G401 (cell line): ENCODE results near the gene KLHDC9. TPM values are rescaled to one million over a fixed set of nuclear protein-coding genes. Genes with fewer than 3 reads are reported as not detected.

Source experiments
- DNase-seq: peaks from one replicate; pipeline ENCODE4 v3.0.0-alpha.2; 2015; ENCODE audit warnings: low spot score
- in situ Hi-C: cut with HindIII; loops from 2 replicates; pipeline ENCODE4 v1.10.0; 2016; ENCODE audit warnings: low sequenced_read_pairs, mixed read lengths
- total RNA-seq: library from RNA; depleted of rRNA; stranded (reverse); fragments of >200 nt; shearing (Covaris generic); gene quantifications from 2 replicates; pipeline ENCODE4 v1.2.3, GENCODE V29; 2014

KLHDC9 gene
- total RNA-seq, 1 experiment from 2014 or later: 6.3 TPM

GRCh38 chr1:161073474-161074121, 24.6 kb upstream of the KLHDC9 start:
- in situ Hi-C loops: no loop called here
- DNase-seq: no peak

GRCh38 chr1:161074676-161075368, 23.3 kb upstream of the KLHDC9 start:
- no peak for DNase-seq
- in situ Hi-C loops: no loop called here

GRCh38 chr1:161076410-161076809, 21.8 kb upstream of the KLHDC9 start:
- in situ Hi-C loops: no loop called here
- no peak for DNase-seq

- in situ Hi-C loops: no loop called here
- DNase-seq: no peak
These were observed 20.7 kb upstream of the KLHDC9 start for GRCh38 chr1:161077426-161077825.

- in situ Hi-C loops: no loop called here
- DNase-seq: no peak
These were observed 18.6 kb upstream of the KLHDC9 start for GRCh38 chr1:161079436-161080110.

GRCh38 chr1:161080441-161081405, 17.4 kb upstream of the KLHDC9 start:
- DNase-seq: no peak
- in situ Hi-C loops: no loop called here

GRCh38 chr1:161081519-161081918, 16.6 kb upstream of the KLHDC9 start:
- in situ Hi-C loops: no loop called here
- DNase-seq: no peak

GRCh38 chr1:161082483-161082882, 15.7 kb upstream of the KLHDC9 start:
- DNase-seq: no peak
- in situ Hi-C loops: no loop called here

- no peak for DNase-seq
- in situ Hi-C loops: no loop called here
These were observed 15.0 kb upstream of the KLHDC9 start for GRCh38 chr1:161082996-161083747.

GRCh38 chr1:161083748-161084596, 14.2 kb upstream of the KLHDC9 start:
- no peak for DNase-seq
- in situ Hi-C loops: no loop called here

GRCh38 chr1:161084597-161084988, 13.6 kb upstream of the KLHDC9 start:
- in situ Hi-C loops: no loop called here
- no peak for DNase-seq

GRCh38 chr1:161085165-161085564, 13.0 kb upstream of the KLHDC9 start:
- in situ Hi-C loops: no loop called here
- DNase-seq: no peak

GRCh38 chr1:161086457-161086856, 11.7 kb upstream of the KLHDC9 start:
- in situ Hi-C loops: no loop called here
- no peak for DNase-seq

GRCh38 chr1:161088587-161089110, 9.5 kb upstream of the KLHDC9 start:
- DNase-seq: no peak
- in situ Hi-C loops: no loop called here

GRCh38 chr1:161089251-161089924, 8.8 kb upstream of the KLHDC9 start, which contains the start of gene NECTIN4:
Gene NECTIN4 (minus strand): TSS chr1:161089558. CDS start chr1:161089296, 262 bp downstream.
- in situ Hi-C loops: no loop called here
- DNase-seq: no peak

GRCh38 chr1:161089938-161090337, 8.2 kb upstream of the KLHDC9 start:
- in situ Hi-C loops: no loop called here
- DNase-seq: no peak

GRCh38 chr1:161090617-161091016, 7.5 kb upstream of the KLHDC9 start:
- in situ Hi-C loops: no loop called here

More at GRCh38 chr1:161090617-161091016, 7.5 kb upstream of the KLHDC9 start:
- DNase-seq: no peak
